Transverse colon (tissue), 4 donors: ENCODE data around the gene AP1S3. TPM values are rescaled to one million over a fixed set of nuclear protein-coding genes. Genes with fewer than 3 reads are reported as not detected.

Experiments used
- DNase-seq: peaks from one replicate; pipeline ENCODE4 v3.0.0-alpha.2; 2019
- H3K27ac ChIP-seq, 4 donors: fragments of 200-600 bp; sonication (generic); 2 replicates each; pipeline ENCODE4 v1.5.1; 2016 to 2018; ENCODE audit warnings: inconsistent platforms in 4 of 4
- H3K27me3 ChIP-seq: fragments of 200-600 bp; sonication (generic); 2 replicates; pipeline ENCODE4 v1.5.1; 2017; ENCODE audit warnings: inconsistent platforms
- H3K36me3 ChIP-seq, 4 donors: fragments of 200-600 bp; sonication (generic); 2 replicates each; pipeline ENCODE4 v1.5.1; 2017 to 2019; ENCODE audit warnings: inconsistent platforms in 4 of 4
- H3K4me1 ChIP-seq, 4 donors: fragments of 200-600 bp; sonication (generic); 2 replicates each; pipeline ENCODE4 v1.5.1; 2017 to 2020; ENCODE audit warnings: inconsistent platforms in 4 of 4
- H3K4me3 ChIP-seq, 4 donors: fragments of 200-600 bp; sonication (generic); 1 replicate in 1 of 4; 2 replicates in 3 of 4; pipeline versions ENCODE4 v1.5.1 to v1.6.1; 2017 to 2019; ENCODE audit warnings: inconsistent platforms in 4 of 4
- H3K9me3 ChIP-seq, 2 donors: fragments of 200-600 bp; sonication (generic); 2 replicates each; pipeline ENCODE4 v1.5.1; 2017 to 2019; ENCODE audit warnings: inconsistent platforms in 2 of 2
- CTCF ChIP-seq, 5 experiments: fragments of 200-600 bp in 3 of 5; fragments of 450-650 bp in 2 of 5; sonication (generic) in 3 of 5; IDR thresholded peaks; 1 replicate in 2 of 5; 2 replicates in 3 of 5; pipeline ENCODE4 v1.5.1; 2016 to 2017; ENCODE audit warnings: antibody characterized with exemption in 5 of 5, inconsistent platforms in 3 of 5, mild to moderate bottlenecking in 2 of 5, moderate library complexity in 1 of 5
- EP300 ChIP-seq: sonication (generic); formaldehyde crosslinking; IDR thresholded peaks from one replicate; pipeline ENCODE4 v1.6.1; 2017; ENCODE audit warnings: antibody characterized with exemption, low read depth
- POLR2A ChIP-seq: fragments of 450-650 bp; IDR thresholded peaks from one replicate; pipeline ENCODE4 v1.6.1; 2016; ENCODE audit warnings: antibody characterized with exemption, mild to moderate bottlenecking, moderate library complexity
- POLR2AphosphoS5 ChIP-seq, 3 donors: sonication (generic); formaldehyde crosslinking; IDR thresholded peaks; one replicate each; pipeline ENCODE4 v1.6.1; 2016; ENCODE audit warnings: antibody characterized with exemption in 3 of 3
- WGBS, 2 donors: methylation state at CpG; one replicate each; pipeline ENCODE4 v1.1.5; 2018; ENCODE audit warnings: low coverage in 1 of 2; 5-methylcytosine and 5-hydroxymethylcytosine counted together
- in situ Hi-C, 4 donors: fragments of 200-750 bp; cut with MboI; loops; one replicate each; pipeline versions ENCODE4 v1.15.0 to v1.15.1; 2017; ENCODE audit warnings: low sequenced_read_pairs in 3 of 4, low pct_ligation_motif_present in 1 of 4, low pct_unique_long_range_greater_than_20kb in 1 of 4
- intact Hi-C: fragments of 100-400 bp; cut with DNase I; formaldehyde crosslinking; loops from one replicate; pipeline ENCODE4 v1.15.1; 2023; ENCODE audit warnings: low total_unique reads
- total RNA-seq, 4 donors: library from RNA; depleted of rRNA; stranded (reverse); fragments of >200 nt; gene quantifications; one replicate each; pipeline ENCODE4 v1.1.0, GENCODE V29; 2016

Gene AP1S3
- total RNA-seq, 4 donors from 2014 or later: 2.3 to 6.7 (median 3.0) TPM; not detected in 1

DNA sequence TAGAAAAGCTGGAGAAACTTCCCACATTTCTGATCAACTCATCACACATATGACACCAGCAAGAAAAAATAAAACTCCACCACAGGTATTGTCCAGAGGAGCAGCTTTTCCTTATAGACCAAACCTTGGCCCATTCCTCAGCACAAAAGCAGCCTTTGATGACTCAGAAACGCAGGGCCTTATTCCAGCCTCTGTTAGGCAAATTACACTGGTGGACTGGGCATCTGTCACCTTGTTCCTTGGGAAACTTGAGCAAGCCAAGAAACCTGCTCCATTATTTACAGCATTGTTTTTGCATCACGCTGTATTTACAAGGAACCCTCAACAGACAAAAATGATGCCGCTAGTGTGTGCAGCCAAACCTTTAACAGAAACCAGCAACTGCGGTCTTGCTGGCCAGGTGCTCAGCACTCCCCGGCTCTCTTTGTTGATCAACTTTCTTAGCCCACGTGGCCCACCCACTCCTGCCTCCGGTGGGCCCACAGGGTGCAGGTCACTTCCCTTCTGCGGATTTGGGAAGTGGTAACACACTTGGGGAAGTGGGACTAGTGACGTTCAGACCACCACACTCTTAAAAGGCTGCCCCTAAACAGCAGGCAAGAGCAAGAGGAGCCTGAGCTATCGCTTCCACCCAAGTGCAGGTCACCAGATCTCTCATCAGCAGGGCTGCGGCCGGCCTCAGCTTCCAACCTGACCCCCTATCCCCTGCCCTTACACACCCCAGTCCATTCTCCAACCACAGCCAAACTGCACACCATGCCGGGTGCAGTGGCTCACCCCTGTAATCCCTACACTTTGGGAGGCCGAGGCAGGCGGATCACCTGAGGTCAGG is 1.5 kb downstream of the AP1S3 start:
- no peaks in the 10 kb centered on the region for H3K9me3 ChIP-seq
- peak overlapping the region in 1 of 4 donors; percentile 88 for H3K27ac ChIP-seq
- peak overlapping the region in 2 of 4 donors; percentile 68 to 86 for H3K4me3 ChIP-seq
- TF ChIP-seq POLR2A (peak; percentile 7), POLR2AphosphoS5 (IDR thresholded peaks at IDR 0.05) (no peak)
- no peaks in the 10 kb centered on the region for H3K27me3 ChIP-seq
- DNase-seq: peak; percentile 31
- intact Hi-C loops: no loop called here
- no peaks in the 10 kb centered on the region for H3K36me3 ChIP-seq
- peaks cover 0 to 10% (median 7%) of the 10 kb centered on the region in 4 donors for H3K4me1 ChIP-seq
- in situ Hi-C loops: no loop called here
- WGBS, 2 donors: 74 to 100% methylated on average over 1 to 15 of the region's 15 CpGs

DNA sequence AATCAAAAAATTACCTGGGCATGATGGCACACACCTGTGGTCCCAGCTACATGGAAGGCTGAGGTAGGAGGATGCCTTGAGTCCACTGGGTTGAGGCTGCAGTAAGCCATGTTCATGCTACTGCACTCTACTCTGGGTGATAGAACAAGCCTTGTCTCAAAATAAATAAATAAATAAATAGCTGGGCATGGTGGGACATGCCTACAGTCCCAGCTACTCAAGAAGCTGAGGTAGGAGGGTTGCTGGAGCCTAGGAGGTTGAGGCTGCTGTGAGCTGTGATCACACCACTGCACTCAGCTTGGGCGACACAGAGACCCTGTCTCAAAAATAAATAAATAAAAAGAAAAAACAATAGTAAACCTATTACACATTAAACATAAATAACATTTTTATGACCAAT is 3.0 kb downstream of the AP1S3 start:
- H3K27me3 ChIP-seq: no peaks in the 10 kb centered on the region
- DNase-seq: no peak
- in situ Hi-C loops: no loop called here
- 100% methylated on average over 1 of the region's 1 CpG for WGBS, 2 donors
- no peaks in the 10 kb centered on the region for H3K9me3 ChIP-seq
- intact Hi-C loops: no loop called here
- no peak overlapping the region for H3K4me3 ChIP-seq
- H3K27ac ChIP-seq: no peak overlapping the region
- H3K36me3 ChIP-seq: no peaks in the 10 kb centered on the region
- peaks cover 0 to 10% (median 7%) of the 10 kb centered on the region in 4 donors for H3K4me1 ChIP-seq
- TF ChIP-seq POLR2AphosphoS5 (IDR thresholded peaks at IDR 0.05): no peak

DNA sequence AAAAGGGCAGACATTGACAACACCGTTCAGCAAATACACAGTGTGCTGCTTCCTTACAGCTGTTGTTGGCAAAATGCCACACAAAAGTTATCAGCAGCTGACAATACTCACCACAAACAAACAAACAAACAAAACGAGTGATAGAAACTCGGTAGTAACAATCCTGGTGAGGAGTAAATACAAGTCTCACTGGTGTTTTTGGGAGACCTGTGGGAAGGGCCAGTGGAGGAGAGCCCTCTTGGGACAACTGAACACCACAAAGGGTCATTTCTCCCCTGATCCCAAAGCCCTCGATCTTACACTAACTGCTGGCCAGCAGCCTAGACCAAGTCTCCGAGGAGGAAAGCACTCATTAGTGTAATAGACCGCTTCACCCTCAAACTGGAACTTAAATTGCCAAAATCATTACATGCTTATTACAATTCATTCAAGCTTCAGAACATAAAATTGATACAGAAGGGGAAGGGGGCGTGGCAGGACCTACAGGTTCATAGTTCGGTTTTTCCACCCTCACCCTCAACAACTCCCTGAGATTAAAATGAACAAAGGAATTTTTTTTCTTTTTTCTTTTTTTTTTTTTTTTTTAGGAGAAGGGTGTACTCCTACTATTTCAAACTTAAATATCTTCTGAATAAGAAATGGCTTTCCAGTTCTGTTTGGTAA is 5.0 kb downstream of the AP1S3 start:
- no peaks in the 10 kb centered on the region for H3K9me3 ChIP-seq
- TF ChIP-seq CTCF (IDR thresholded peaks at IDR 0.05): no peak
- no peak overlapping the region for H3K4me3 ChIP-seq
- H3K36me3 ChIP-seq: no peaks in the 10 kb centered on the region
- 39 to 43% methylated on average over 8 of the region's 8 CpGs for WGBS, 2 donors
- intact Hi-C loops: no loop called here
- H3K27me3 ChIP-seq: no peaks in the 10 kb centered on the region
- no peak overlapping the region for H3K27ac ChIP-seq
- H3K4me1 ChIP-seq: peaks cover 0 to 10% (median 7%) of the 10 kb centered on the region in 4 donors
- DNase-seq: no peak
- in situ Hi-C loops: no loop called here

GRCh38 chr2:223829128-223829527 is 8.3 kb downstream of the AP1S3 start:
- Histone ChIP-seq H3K4me3 (no peak overlapping the region), H3K27ac (no peak overlapping the region), H3K4me1 (no peaks in the 10 kb centered on the region), H3K27me3 (no peaks in the 10 kb centered on the region), H3K36me3 (no peaks in the 10 kb centered on the region), H3K9me3 (no peaks in the 10 kb centered on the region)
- in situ Hi-C loops (no loop called here), intact Hi-C loops (no loop called here)
- TF ChIP-seq CTCF (IDR thresholded peaks at IDR 0.05) (no peak), POLR2A (no peak), POLR2AphosphoS5 (IDR thresholded peaks at IDR 0.05) (no peak), EP300 (no peak)
- WGBS, 2 donors: 94 to 97% methylated on average over 3 to 5 of the region's 5 CpGs
- no peak for DNase-seq

GRCh38 chr2:223828314-223828713 is 9.1 kb downstream of the AP1S3 start:
- 92 to 100% methylated on average over 3 to 6 of the region's 6 CpGs for WGBS, 2 donors
- in situ Hi-C loops (no loop called here), intact Hi-C loops (no loop called here)
- H3K9me3 ChIP-seq: no peaks in the 10 kb centered on the region
- H3K27ac ChIP-seq: no peak overlapping the region
- H3K27me3 ChIP-seq: no peaks in the 10 kb centered on the region
- no peak for DNase-seq
- no peak overlapping the region for H3K4me3 ChIP-seq
- TF ChIP-seq POLR2AphosphoS5 (IDR thresholded peaks at IDR 0.05): no peak
- TF ChIP-seq CTCF (IDR thresholded peaks at IDR 0.05): no peak
- no peak for TF ChIP-seq EP300
- no peak for TF ChIP-seq POLR2A
- no peaks in the 10 kb centered on the region for H3K4me1 ChIP-seq
- no peaks in the 10 kb centered on the region for H3K36me3 ChIP-seq
